MV-4-11 (cell line): ENCODE data around the gene PDGFB.
A peak's percentile ranks its signal among the peaks of the same experiment; 100 is the strongest.

ENCODE experiments used
- DNase-seq: peaks from one replicate; lab custom pipeline; 2025; lab: John Stamatoyannopoulos, UW

Gene PDGFB

GRCh38 chr22:39276440-39277141 lies 31.8 kb upstream of the PDGFB start:
- DNase-seq: peak; percentile 17

- no peak for DNase-seq
Observed at GRCh38 chr22:39275814-39276439, 31.1 kb upstream of the PDGFB start.

- no peak for DNase-seq
Observed at GRCh38 chr22:39273950-39274887, 29.4 kb upstream of the PDGFB start.

- no peak for DNase-seq
Observed at GRCh38 chr22:39270792-39271191, 26.0 kb upstream of the PDGFB start.

GRCh38 chr22:39270280-39270679 lies 25.5 kb upstream of the PDGFB start:
- DNase-seq: no peak

GRCh38 chr22:39269095-39269790 lies 24.5 kb upstream of the PDGFB start:
- no peak for DNase-seq

GRCh38 chr22:39268645-39269044 lies 23.9 kb upstream of the PDGFB start:
- DNase-seq: no peak

- DNase-seq: no peak
Observed at GRCh38 chr22:39267974-39268373, 23.2 kb upstream of the PDGFB start.

- DNase-seq: peak; percentile 97
Observed at GRCh38 chr22:39266398-39267030, 21.7 kb upstream of the PDGFB start.

GRCh38 chr22:39265143-39265886 lies 20.5 kb upstream of the PDGFB start:
- DNase-seq: no peak

GRCh38 chr22:39264349-39265038 lies 19.7 kb upstream of the PDGFB start:
- DNase-seq: peak; percentile 92

GRCh38 chr22:39263626-39264348 lies 19.0 kb upstream of the PDGFB start:
- no peak for DNase-seq

- no peak for DNase-seq
Observed at GRCh38 chr22:39259666-39260065, 14.9 kb upstream of the PDGFB start.

GRCh38 chr22:39257901-39258475 lies 13.2 kb upstream of the PDGFB start:
- no peak for DNase-seq

GRCh38 chr22:39256979-39257378 lies 12.2 kb upstream of the PDGFB start:
- DNase-seq: no peak

- no peak for DNase-seq
Observed at GRCh38 chr22:39256186-39256552, 11.4 kb upstream of the PDGFB start.

GRCh38 chr22:39255449-39256185 lies 10.8 kb upstream of the PDGFB start:
- no peak for DNase-seq

- DNase-seq: no peak
Observed at GRCh38 chr22:39254789-39255298, 10.1 kb upstream of the PDGFB start.
